NCI-H345 treated with DMSO at 0.1 percent for 48 hours (cell line): ENCODE measurements around the gene MTO1.
A peak's percentile ranks its signal among the peaks of the same experiment; 100 is the strongest.
"Not testable (repeated sequence)": the region's sequence is repeated elsewhere in the genome, so short reads cannot be mapped to it uniquely, and the experiment has no call there.

Source experiments
- DNase-seq: peaks from one replicate; lab custom pipeline; 2025; ENCODE audit not compliant: unreplicated experiment; lab: John Stamatoyannopoulos, UW

MTO1 gene

GRCh38 chr6:73461537-73462350, at the start of gene MTO1:
Gene MTO1 (plus strand): TSS chr6:73461737. CDS start chr6:73461855, 118 bp downstream.
- DNase-seq = peak; percentile 87

- DNase-seq = no peak
Measured at GRCh38 chr6:73413102-73413501, 48.4 kb upstream of the MTO1 start.

- DNase-seq = no peak
Measured at GRCh38 chr6:73418081-73418741, 43.3 kb upstream of the MTO1 start.

GRCh38 chr6:73421534-73421933, 40.0 kb upstream of the MTO1 start:
- no peak for DNase-seq

- DNase-seq = no peak
Measured at GRCh38 chr6:73435236-73435635, 26.3 kb upstream of the MTO1 start.

GRCh38 chr6:73443555-73443954, 18.0 kb upstream of the MTO1 start:
- DNase-seq = no peak

- DNase-seq = peak; percentile 38
Measured at GRCh38 chr6:73451223-73452106, 10.1 kb upstream of the MTO1 start.

- no peak for DNase-seq
Measured at GRCh38 chr6:73452107-73452461, 9.5 kb upstream of the MTO1 start, which contains the start of gene CGAS. Gene CGAS (minus strand): TSS chr6:73452297. CDS start chr6:73452181, 116 bp downstream.

GRCh38 chr6:73455865-73456629, 5.5 kb upstream of the MTO1 start:
- no peak for DNase-seq

- not testable (repeated sequence) for DNase-seq
Measured at GRCh38 chr6:73459474-73459873, 2.1 kb upstream of the MTO1 start.

GRCh38 chr6:73460056-73460455, 1.5 kb upstream of the MTO1 start:
- DNase-seq = no peak

GRCh38 chr6:73471686-73472290, 10.3 kb downstream of the MTO1 start:
- no peak for DNase-seq

GRCh38 chr6:73476723-73477122, 15.2 kb downstream of the MTO1 start:
- DNase-seq = no peak

- no peak for DNase-seq
Measured at GRCh38 chr6:73477407-73477806, 15.9 kb downstream of the MTO1 start.

GRCh38 chr6:73481969-73482368, 20.4 kb downstream of the MTO1 start:
- DNase-seq = no peak

- no peak for DNase-seq
Measured at GRCh38 chr6:73484438-73484837, 22.9 kb downstream of the MTO1 start.

- no peak for DNase-seq
Measured at GRCh38 chr6:73487473-73487872, 25.9 kb downstream of the MTO1 start.

GRCh38 chr6:73491377-73491776, 29.8 kb downstream of the MTO1 start:
- DNase-seq = no peak

GRCh38 chr6:73497915-73498314, 36.4 kb downstream of the MTO1 start:
- no peak for DNase-seq

GRCh38 chr6:73503027-73503772, 41.7 kb downstream of the MTO1 start:
- DNase-seq = no peak
